Mesenchymal stem cell (in vitro differentiated cells and primary cell): ENCODE results near the gene AUP1.

Experiments
- DNase-seq: peaks from one replicate; pipeline ENCODE4 v3.0.0-alpha.2; 2013
- H2AFZ ChIP-seq: one replicate; pipeline ENCODE4 v1.6.1; 2013; ENCODE audit warnings: low read depth, mild to moderate bottlenecking, control low read depth, inconsistent platforms, low read length, moderate library complexity
- H2AK5ac ChIP-seq: 2 replicates; pipeline ENCODE4 v1.6.1; 2013; ENCODE audit warnings: low read length, moderate library complexity, mild to moderate bottlenecking, inconsistent platforms; ENCODE audit not compliant: severe bottlenecking
- H2BK120ac ChIP-seq: one replicate; pipeline ENCODE4 v1.6.1; 2013; ENCODE audit warnings: low read depth, mild to moderate bottlenecking, inconsistent platforms, low read length, moderate library complexity
- H2BK12ac ChIP-seq, 2 experiments: one replicate each; pipeline ENCODE4 v1.6.1; 2013; ENCODE audit warnings: inconsistent platforms in 2 of 2, low read length in 2 of 2, mild to moderate bottlenecking in 2 of 2, moderate library complexity in 2 of 2, control low read depth in 1 of 2
- H2BK15ac ChIP-seq: one replicate; pipeline ENCODE4 v1.6.1; 2013; ENCODE audit warnings: mild to moderate bottlenecking, low read depth, inconsistent platforms; ENCODE audit not compliant: poor library complexity, severe bottlenecking
- H2BK5ac ChIP-seq: 2 replicates; pipeline ENCODE4 v1.6.1; 2013; ENCODE audit warnings: low read depth, mild to moderate bottlenecking, low read length, control low read depth, inconsistent platforms; ENCODE audit not compliant: poor library complexity, severe bottlenecking
- H3K14ac ChIP-seq, 2 experiments: one replicate each; pipeline ENCODE4 v1.6.1; 2013; ENCODE audit warnings: inconsistent platforms in 2 of 2, low read length in 2 of 2, control low read depth in 1 of 2, mild to moderate bottlenecking in 1 of 2, moderate library complexity in 1 of 2
- H3K18ac ChIP-seq, 2 experiments: one replicate each; pipeline ENCODE4 v1.6.1; 2013; ENCODE audit warnings: inconsistent platforms in 2 of 2, low read length in 2 of 2, control low read depth in 1 of 2, low read depth in 1 of 2, mild to moderate bottlenecking in 1 of 2
- H3K23ac ChIP-seq, 2 experiments: one replicate each; pipeline ENCODE4 v1.6.1; 2013; ENCODE audit warnings: inconsistent platforms in 2 of 2, low read length in 2 of 2, mild to moderate bottlenecking in 2 of 2, moderate library complexity in 2 of 2, control low read depth in 1 of 2
- H3K27ac ChIP-seq: 2 replicates; pipeline ENCODE4 v1.5.1; 2013; ENCODE audit warnings: mild to moderate bottlenecking, moderate library complexity, low read length, control low read depth, inconsistent platforms; ENCODE audit not compliant: poor library complexity, severe bottlenecking
- H3K27me3 ChIP-seq, 2 experiments: 2 replicates each; pipeline versions ENCODE4 v1.6.1 to v1.7.0; 2013; ENCODE audit warnings: low read length in 2 of 2, mild to moderate bottlenecking in 2 of 2, moderate library complexity in 2 of 2, control low read depth in 1 of 2, inconsistent platforms in 1 of 2; ENCODE audit not compliant: control insufficient read depth in 1 of 2, insufficient read depth in 1 of 2
- H3K36me3 ChIP-seq, 2 experiments: 2 replicates each; pipeline versions ENCODE4 v1.6.1 to v1.7.0; 2013; ENCODE audit warnings: low read length in 2 of 2, control low read depth in 1 of 2, inconsistent platforms in 1 of 2, low read depth in 1 of 2, mild to moderate bottlenecking in 1 of 2; ENCODE audit not compliant: insufficient read depth in 2 of 2, control insufficient read depth in 1 of 2
- H3K4ac ChIP-seq, 2 experiments: one replicate each; pipeline ENCODE4 v1.6.1; 2013; ENCODE audit warnings: inconsistent platforms in 2 of 2, low read length in 2 of 2, mild to moderate bottlenecking in 2 of 2, moderate library complexity in 2 of 2, control low read depth in 1 of 2, low read depth in 1 of 2
- H3K4me1 ChIP-seq: 2 replicates; pipeline ENCODE4 v1.6.1; 2013; ENCODE audit warnings: low read depth, low read length, control low read depth; ENCODE audit not compliant: control insufficient read depth, insufficient read depth
- H3K4me2 ChIP-seq: 2 replicates; pipeline ENCODE4 v1.6.1; 2013; ENCODE audit warnings: low read length, mild to moderate bottlenecking, inconsistent platforms; ENCODE audit not compliant: poor library complexity, severe bottlenecking
- H3K4me3 ChIP-seq, 2 experiments: 2 replicates each; pipeline versions ENCODE4 v1.5.1 to v1.7.0; 2013; ENCODE audit warnings: low read length in 2 of 2, mild to moderate bottlenecking in 2 of 2, control low read depth in 1 of 2, low read depth in 1 of 2; ENCODE audit not compliant: insufficient read depth in 1 of 2
- H3K79me1 ChIP-seq: replicated peaks from 2 replicates; pipeline ENCODE4 v1.6.1; 2013; ENCODE audit warnings: mild to moderate bottlenecking, control low read depth, low read length, inconsistent platforms; ENCODE audit not compliant: poor library complexity, severe bottlenecking
- H3K9ac ChIP-seq: 2 replicates; pipeline ENCODE4 v1.7.0; 2013; ENCODE audit warnings: mild to moderate bottlenecking, low read length, moderate library complexity
- H3K9me3 ChIP-seq: 2 replicates; pipeline ENCODE4 v1.7.0; 2013; ENCODE audit warnings: mild to moderate bottlenecking, low read length; ENCODE audit not compliant: control insufficient read depth
- H4K8ac ChIP-seq: one replicate; pipeline ENCODE4 v1.6.1; 2013; ENCODE audit warnings: inconsistent platforms, mild to moderate bottlenecking, low read length, moderate library complexity
- H4K91ac ChIP-seq: one replicate; pipeline ENCODE4 v1.6.1; 2013; ENCODE audit warnings: mild to moderate bottlenecking, low read length, inconsistent platforms
- WGBS: methylation state at CpG from one replicate; pipeline ENCODE4 v1.1.7; 2013; ENCODE audit warnings: mixed read lengths; 5-methylcytosine and 5-hydroxymethylcytosine counted together

Gene AUP1

DNA sequence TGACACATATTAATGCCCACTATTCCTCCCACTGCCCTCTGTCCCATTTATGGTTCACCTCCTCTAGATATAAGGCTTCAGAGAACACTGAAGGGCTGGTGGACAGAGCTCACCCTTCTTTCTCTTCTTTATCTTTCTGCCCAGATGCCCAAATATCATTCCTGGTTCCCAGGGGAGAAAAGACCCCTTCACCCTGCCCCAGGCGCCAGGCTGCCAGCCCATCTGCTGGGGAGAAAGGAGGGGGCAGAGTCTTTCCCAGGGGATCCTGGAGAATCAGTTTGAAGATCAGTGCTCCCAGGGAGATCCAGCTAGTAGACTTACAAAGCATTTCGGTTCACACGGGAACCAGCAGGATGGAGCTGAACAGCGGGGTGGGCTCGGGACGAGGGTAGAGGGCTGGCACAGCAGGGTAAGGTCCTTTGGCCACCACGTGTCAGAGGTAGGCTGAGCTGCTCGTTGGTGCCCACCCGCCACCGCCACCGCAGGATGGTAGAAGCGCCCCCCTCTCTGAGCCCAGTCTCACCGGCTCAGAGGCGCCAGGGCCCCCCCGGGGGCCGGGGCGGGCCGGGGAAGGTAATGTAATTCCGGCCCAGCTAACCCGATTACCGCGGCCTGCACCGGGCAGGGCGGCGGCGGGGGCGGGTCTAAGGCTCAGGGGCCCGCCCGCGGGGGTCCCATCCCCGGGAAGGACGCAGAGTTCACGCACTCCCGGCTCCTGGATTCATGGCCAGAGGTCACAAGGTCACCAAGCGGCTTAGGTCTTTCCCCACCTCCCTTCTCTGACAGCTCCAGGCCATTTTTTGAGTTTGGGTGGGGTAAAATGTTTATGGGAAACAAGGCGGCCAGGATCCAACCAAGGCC lies 16.5 kb downstream of the AUP1 start:
- Histone ChIP-seq H3K4ac (no peak overlapping the region), H3K4me2 (no peak overlapping the region), H2BK120ac (no peak overlapping the region), H3K27ac (no peak overlapping the region), H3K18ac (no peak overlapping the region), H3K9me3 (no peaks in the 10 kb centered on the region), H2AK5ac (no peak overlapping the region), H3K23ac (peak overlapping the region in 1 of 2 experiments; percentile 77), H3K4me3 (no peak overlapping the region), H4K91ac (no peak overlapping the region), H3K79me1 (no peaks in the 10 kb centered on the region), H3K4me1 (peaks cover 21% of the 10 kb centered on the region), H2BK12ac (no peak overlapping the region), H2BK15ac (no peak overlapping the region), H4K8ac (no peak overlapping the region), H2AFZ (no peak overlapping the region), H2BK5ac (no peak overlapping the region), H3K9ac (no peak overlapping the region), H3K36me3 (peaks cover 0 to 3% of the 10 kb centered on the region in 2 experiments), H3K27me3 (peaks cover 75 to 83% of the 10 kb centered on the region in 2 experiments), H3K14ac (no peak overlapping the region)
- 2% methylated on average over 34 of the region's 36 CpGs for WGBS
- no peak for DNase-seq

- H3K36me3 ChIP-seq = peaks cover 0 to 3% of the 10 kb centered on the region in 2 experiments
- no peak overlapping the region for H3K4me3 ChIP-seq
- H2BK5ac ChIP-seq = no peak overlapping the region
- H3K23ac ChIP-seq = no peak overlapping the region
- no peak for DNase-seq
- no peak overlapping the region for H2AFZ ChIP-seq
- 66% methylated on average over 10 of the region's 11 CpGs for WGBS
- no peak overlapping the region for H4K91ac ChIP-seq
- H2BK120ac ChIP-seq = no peak overlapping the region
- no peak overlapping the region for H3K27ac ChIP-seq
- peaks cover 60 to 67% of the 10 kb centered on the region in 2 experiments for H3K27me3 ChIP-seq
- no peak overlapping the region for H3K4me2 ChIP-seq
- H3K9ac ChIP-seq = no peak overlapping the region
- H3K18ac ChIP-seq = no peak overlapping the region
- no peak overlapping the region for H2AK5ac ChIP-seq
- H2BK12ac ChIP-seq = no peak overlapping the region
- peaks cover 7% of the 10 kb centered on the region for H3K79me1 ChIP-seq
- no peak overlapping the region for H3K4ac ChIP-seq
- no peak overlapping the region for H4K8ac ChIP-seq
- no peak overlapping the region for H3K14ac ChIP-seq
- H2BK15ac ChIP-seq = no peak overlapping the region
- peaks cover 30% of the 10 kb centered on the region for H3K4me1 ChIP-seq
- no peaks in the 10 kb centered on the region for H3K9me3 ChIP-seq
Measured at GRCh38 chr2:74511104-74511989, 18.2 kb downstream of the AUP1 start.

GRCh38 chr2:74510272-74510671 lies 19.2 kb downstream of the AUP1 start:
- no peak overlapping the region for H4K8ac ChIP-seq
- no peak overlapping the region for H2BK120ac ChIP-seq
- no peak overlapping the region for H2BK5ac ChIP-seq
- H3K4me3 ChIP-seq = no peak overlapping the region
- H3K4ac ChIP-seq = no peak overlapping the region
- no peak overlapping the region for H3K27ac ChIP-seq
- no peak overlapping the region for H2AFZ ChIP-seq
- no peak overlapping the region for H3K14ac ChIP-seq
- H3K36me3 ChIP-seq = peaks cover 7 to 8% of the 10 kb centered on the region in 2 experiments
- no peak for DNase-seq
- H3K4me1 ChIP-seq = peaks cover 31% of the 10 kb centered on the region
- H3K27me3 ChIP-seq = peaks cover 49 to 57% of the 10 kb centered on the region in 2 experiments
- H3K79me1 ChIP-seq = peaks cover 13% of the 10 kb centered on the region
- WGBS = 84% methylated on average over 4 of the region's 4 CpGs
- no peak overlapping the region for H2BK15ac ChIP-seq
- no peak overlapping the region for H3K4me2 ChIP-seq
- H3K9me3 ChIP-seq = no peaks in the 10 kb centered on the region
- no peak overlapping the region for H3K9ac ChIP-seq
- no peak overlapping the region for H3K18ac ChIP-seq
- no peak overlapping the region for H2BK12ac ChIP-seq
- H2AK5ac ChIP-seq = no peak overlapping the region
- H3K23ac ChIP-seq = no peak overlapping the region
- no peak overlapping the region for H4K91ac ChIP-seq
